Hepatocyte (in vitro differentiated cells): Measurements from ENCODE around the gene EXOSC2.

Source experiments
- EZH2phosphoT487 ChIP-seq: fragments of 200-600 bp; sonication (generic); IDR thresholded peaks from one replicate; pipeline ENCODE4 v1.6.1; 2018; ENCODE audit warnings: antibody characterized with exemption, mild to moderate bottlenecking, low read depth, moderate library complexity; ENCODE audit not compliant: unreplicated experiment, severe bottlenecking
- TF ChIP-seq, protein P1 (sequence below): fragments of 200-600 bp; sonication (generic); IDR thresholded peaks from 2 replicates; pipeline ENCODE4 v1.5.1; 2016; ENCODE audit warnings: antibody characterized with exemption, mild to moderate bottlenecking; ENCODE audit not compliant: poor library complexity

DNA sequence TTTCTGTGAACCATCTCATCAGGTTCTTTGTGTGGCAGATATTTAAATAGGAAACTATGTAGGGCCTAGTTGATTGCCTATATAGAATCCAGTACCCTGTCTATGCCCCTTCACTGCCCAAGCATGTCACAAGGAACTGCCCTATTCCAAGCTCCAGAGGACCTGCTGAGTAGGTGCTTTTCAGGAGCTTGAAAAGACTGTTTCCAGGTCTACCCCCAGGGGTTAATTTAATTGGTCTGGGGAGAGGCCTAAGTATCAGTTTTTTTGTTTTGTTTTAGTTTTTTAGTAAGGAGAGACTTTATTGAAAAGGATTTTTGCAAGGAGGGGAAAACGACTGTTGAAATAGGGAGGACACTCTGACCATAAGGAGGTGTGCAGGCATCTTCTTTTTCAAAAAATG is 43.3 kb downstream of the EXOSC2 start:
- TF ChIP-seq, protein P1, sequence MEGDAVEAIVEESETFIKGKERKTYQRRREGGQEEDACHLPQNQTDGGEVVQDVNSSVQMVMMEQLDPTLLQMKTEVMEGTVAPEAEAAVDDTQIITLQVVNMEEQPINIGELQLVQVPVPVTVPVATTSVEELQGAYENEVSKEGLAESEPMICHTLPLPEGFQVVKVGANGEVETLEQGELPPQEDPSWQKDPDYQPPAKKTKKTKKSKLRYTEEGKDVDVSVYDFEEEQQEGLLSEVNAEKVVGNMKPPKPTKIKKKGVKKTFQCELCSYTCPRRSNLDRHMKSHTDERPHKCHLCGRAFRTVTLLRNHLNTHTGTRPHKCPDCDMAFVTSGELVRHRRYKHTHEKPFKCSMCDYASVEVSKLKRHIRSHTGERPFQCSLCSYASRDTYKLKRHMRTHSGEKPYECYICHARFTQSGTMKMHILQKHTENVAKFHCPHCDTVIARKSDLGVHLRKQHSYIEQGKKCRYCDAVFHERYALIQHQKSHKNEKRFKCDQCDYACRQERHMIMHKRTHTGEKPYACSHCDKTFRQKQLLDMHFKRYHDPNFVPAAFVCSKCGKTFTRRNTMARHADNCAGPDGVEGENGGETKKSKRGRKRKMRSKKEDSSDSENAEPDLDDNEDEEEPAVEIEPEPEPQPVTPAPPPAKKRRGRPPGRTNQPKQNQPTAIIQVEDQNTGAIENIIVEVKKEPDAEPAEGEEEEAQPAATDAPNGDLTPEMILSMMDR: no peak
- TF ChIP-seq EZH2phosphoT487: no peak
